ENCODE data around the gene LRRC3.

Gene LRRC3

GRCh38 chr21:44511219-44511937 lies 56.1 kb downstream of the LRRC3 start:
- no peak for DNase-seq (ENCODE audit: low spot score)

Data from hepatic stellate cell (primary cell).